D721Med (cell line): ENCODE data around the gene FGF11.

Experiments used
- DNase-seq: peaks from one replicate; pipeline ENCODE4 v3.0.0; 2011; ENCODE audit warnings: low spot score; ENCODE audit not compliant: insufficient read length
- FAIRE-seq: peaks from 2 replicates; lab custom pipeline; 2011; peaks lifted over from hg19 to GRCh38; lab: Jason Lieb, UNC
- CTCF ChIP-seq: IDR thresholded peaks from 2 replicates; pipeline ENCODE4 v1.5.1; 2012; ENCODE audit warnings: mild to moderate bottlenecking, control low read depth; ENCODE audit not compliant: insufficient read depth; ENCODE audit errors: missing control alignments

FGF11 gene

GRCh38 chr17:7417056-7417655 lies 22.2 kb upstream of the FGF11 start:
- no peak for FAIRE-seq
- no peak for DNase-seq
- no peak for TF ChIP-seq CTCF

GRCh38 chr17:7418472-7419152 lies 20.7 kb upstream of the FGF11 start:
- no peak for TF ChIP-seq CTCF
- FAIRE-seq (no peak), DNase-seq (no peak)

DNA sequence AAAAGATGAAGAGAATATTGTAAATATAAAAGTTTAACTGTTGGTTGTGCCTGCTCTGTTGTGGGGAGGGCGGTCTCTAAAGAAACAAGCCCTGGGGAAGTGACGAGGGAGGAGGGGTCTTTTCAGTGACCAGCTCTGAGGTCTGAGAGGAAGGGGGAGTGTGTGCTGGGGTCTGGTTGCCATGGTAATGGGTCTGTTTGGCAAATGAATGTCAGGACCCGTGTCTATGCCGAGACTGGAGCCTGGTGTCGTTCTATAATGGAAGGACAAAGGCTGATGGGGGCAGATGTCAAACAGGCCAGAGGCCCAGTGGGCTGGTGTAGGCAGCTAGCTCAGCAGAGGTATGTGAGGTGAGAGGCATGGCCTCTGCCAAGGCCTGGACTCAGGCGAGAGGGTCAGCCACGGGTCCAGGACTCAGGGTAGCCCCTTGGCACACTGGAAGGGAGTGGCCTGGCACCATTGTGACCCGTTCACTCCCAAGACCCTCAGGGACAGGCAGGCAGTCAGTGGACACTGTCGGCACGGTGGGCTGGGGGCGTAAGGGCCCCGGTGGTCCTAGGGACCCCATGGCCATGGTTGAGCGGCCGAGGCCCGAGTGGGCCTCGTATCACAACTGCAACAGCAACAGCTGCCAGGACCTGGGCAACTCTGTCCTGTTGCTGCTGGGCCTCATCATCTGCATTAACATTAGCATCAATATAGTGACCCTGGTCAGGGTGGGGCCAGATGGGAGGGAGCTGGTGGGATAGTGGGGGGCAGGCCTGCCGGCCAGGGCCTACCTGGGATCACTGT lies 19.3 kb upstream of the FGF11 start, which contains the start of gene SPEM1:
Gene SPEM1 (plus strand): TSS at position 506 of the 792 bp plus-strand sequence. CDS start 61 bp downstream, at position 567.
- no peak for TF ChIP-seq CTCF
- DNase-seq: no peak
- FAIRE-seq: no peak

DNA sequence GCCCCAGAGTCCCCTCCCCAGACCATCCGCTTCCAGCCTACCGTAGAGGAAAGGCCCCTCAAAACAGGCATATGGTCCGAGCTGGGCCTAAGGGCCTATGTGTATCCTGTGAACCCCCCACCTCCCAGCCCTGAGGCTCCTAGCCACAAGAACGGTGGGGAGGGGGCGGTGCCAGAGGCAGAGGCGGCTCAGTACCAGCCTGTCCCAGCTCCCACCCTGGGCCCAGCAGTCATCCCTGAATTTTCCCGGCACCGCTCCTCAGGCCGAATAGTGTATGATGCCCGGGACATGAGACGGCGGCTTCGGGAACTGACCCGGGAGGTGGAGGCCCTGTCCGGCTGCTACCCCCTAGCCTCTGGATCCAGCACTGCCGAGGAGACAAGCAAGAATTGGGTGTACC lies 18.1 kb upstream of the FGF11 start:
- no peak for FAIRE-seq
- no peak for TF ChIP-seq CTCF
- DNase-seq: no peak

DNA sequence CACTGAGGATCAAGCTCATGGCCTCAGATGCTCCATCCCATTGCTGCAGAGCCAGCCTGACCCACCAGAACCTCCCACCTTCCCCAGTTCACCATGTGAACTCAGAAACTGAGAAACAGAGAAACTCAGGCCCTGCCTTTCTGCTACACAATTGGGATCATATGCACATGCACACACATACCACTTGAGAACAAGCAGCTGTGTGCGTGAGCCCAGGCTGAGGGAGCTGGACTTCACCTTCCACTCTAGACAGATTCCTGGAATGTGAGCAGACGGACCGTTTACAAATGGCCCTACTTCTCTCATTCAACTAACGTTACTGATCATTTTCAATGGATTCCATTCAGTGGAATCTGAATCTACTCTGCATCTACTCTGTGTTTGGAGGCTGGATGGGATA lies 15.6 kb upstream of the FGF11 start:
- DNase-seq (no peak), FAIRE-seq (no peak)
- TF ChIP-seq CTCF: no peak

GRCh38 chr17:7425316-7425715 lies 14.0 kb upstream of the FGF11 start, which contains the start of gene SPEM2:
TSS of gene SPEM2 (plus strand) at chr17:7425616. CDS start at chr17:7425689, 73 bp downstream.
- no peak for DNase-seq
- TF ChIP-seq CTCF: no peak
- no peak for FAIRE-seq
